ENCODE results near the gene LRRN4CL.
A peak's percentile ranks its signal among the peaks of the same experiment; 100 is the strongest.
"Not testable (repeated sequence)": the region's sequence is repeated elsewhere in the genome, so short reads cannot be mapped to it uniquely, and the experiment has no call there.

LRRN4CL gene

DNA sequence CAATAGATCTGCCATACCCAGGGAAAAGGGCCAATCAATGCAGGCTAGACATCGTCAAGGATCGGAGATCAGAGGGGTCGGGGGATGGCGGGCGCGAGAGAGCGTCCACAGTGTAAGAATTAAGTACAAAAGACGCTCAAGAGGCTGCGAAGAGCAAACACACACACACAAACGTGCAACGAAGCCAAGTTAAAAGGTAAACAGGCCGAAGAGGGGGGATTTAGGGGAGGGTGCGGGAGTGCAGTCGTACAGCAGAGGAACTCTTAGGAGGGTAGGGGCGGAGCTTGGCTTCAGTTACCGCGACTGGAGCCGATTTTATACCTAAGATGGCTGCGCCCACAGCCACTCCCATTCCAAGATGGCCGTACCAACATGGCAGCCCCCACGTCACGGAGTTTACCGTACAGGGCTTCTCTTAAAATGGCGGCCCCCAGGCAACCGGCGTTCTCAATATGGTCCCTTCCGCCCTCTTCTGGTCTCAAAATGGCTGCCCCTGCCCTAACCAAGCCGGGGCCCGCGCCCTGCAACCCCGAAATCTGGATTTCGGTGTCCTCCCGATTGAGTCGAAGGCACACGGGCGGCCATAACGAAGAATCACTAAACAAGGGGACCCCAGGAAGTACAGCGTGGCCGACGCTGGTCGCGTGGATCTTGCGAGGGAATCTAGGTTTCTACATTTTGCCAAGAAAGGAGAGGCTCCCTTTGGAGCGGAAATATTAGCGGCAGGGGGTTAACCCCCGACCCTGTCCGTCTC, 20.1 kb upstream of the LRRN4CL start:
- peak; percentile 89 for DNase-seq

DNA sequence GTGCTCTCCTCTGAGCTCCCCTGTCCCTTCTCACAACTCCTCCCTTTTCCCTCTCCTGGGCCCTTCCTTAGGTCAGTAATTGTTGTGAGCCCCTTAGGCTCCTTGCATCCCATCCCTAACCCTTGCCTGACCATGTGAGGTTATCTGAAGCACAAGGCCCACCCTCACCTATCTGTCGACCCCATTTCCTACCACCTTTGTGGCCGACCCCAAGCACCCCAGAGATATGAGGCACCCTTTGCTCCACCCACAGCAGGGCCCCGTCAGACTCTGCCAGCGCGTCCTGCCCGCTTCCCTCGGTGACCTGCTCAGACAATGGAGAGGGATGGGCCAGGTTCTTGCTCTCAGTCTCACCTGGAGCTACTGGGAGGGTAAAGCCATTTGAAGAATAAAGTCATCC, 19.5 kb upstream of the LRRN4CL start:
- DNase-seq, result no peak

DNA sequence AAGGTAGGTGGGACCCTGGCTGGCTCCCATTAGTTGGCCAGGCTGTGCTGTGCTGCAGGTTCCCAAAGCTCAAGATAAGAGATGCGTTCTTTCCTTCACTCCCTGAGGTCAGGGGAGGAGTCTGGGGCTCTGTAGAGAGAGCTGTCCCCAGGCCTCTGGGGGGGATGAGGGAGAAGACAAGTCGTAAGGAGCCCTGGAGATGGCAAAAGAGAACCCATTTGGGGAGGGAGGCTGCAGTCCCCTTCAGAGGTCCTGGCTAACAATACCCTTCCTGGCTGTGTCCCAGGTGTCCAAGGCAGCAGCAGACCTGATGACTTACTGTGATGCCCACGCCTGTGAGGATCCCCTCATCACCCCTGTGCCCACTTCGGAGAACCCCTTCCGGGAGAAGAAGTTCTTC, 19.1 kb upstream of the LRRN4CL start:
- no peak for DNase-seq

DNA sequence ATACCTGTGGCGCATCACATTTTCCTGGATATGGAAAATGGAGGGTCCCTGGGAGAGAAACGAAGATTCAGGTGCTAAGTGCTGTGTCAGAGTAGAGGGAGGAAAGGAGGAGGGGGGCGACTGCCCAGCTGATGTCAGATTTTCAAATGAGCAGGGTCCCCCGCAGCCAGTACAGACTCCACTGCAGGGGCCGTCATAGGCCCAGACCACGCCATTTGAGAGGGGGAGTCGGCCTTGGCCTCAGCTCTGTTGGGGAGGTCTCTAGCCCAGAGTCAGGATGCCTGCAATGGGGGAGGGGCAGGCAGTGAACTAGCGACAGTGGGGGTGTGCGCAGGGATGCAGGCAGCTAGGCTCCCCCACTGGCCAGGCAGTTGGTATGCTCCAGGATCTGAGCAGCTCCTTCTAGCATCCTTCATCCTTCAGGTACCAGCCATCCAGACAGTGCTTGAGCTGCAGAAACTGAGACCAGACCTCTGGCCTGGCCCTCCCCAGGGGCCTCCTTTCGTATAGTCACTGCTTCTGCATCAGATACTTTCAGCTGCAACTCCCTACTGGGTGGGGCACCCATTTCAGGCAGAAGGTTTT, 18.0 kb upstream of the LRRN4CL start, which contains the start of the genes BSCL2 and GNG3:
BSCL2 (minus strand) TSS at position 148 of the 585 bp plus-strand sequence. CDS start 229 bp downstream, outside the sequence.
GNG3 (plus strand) TSS at position 400 of the 585 bp plus-strand sequence. CDS start 620 bp downstream, outside the sequence.
- DNase-seq, result peak; percentile 68

DNA sequence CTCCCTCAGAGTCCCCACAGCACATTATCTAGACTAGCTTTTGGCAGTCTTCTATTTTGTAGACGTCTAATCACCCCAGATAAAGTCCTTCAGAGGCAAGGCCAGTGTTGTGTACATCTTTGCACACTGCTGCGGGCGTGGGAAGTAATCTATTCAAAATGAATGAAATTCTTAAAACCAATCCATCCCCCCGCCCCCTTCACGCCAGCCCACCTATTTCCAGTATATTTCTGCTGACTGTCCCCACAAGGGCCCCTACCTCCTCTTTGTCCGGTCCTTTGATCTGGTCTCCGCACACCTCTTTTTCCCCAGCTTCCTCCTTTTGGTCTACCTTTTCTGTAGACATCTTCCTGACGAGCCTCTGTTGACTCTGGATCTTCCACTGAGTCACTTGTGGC, 17.5 kb upstream of the LRRN4CL start:
- DNase-seq, result no peak

DNA sequence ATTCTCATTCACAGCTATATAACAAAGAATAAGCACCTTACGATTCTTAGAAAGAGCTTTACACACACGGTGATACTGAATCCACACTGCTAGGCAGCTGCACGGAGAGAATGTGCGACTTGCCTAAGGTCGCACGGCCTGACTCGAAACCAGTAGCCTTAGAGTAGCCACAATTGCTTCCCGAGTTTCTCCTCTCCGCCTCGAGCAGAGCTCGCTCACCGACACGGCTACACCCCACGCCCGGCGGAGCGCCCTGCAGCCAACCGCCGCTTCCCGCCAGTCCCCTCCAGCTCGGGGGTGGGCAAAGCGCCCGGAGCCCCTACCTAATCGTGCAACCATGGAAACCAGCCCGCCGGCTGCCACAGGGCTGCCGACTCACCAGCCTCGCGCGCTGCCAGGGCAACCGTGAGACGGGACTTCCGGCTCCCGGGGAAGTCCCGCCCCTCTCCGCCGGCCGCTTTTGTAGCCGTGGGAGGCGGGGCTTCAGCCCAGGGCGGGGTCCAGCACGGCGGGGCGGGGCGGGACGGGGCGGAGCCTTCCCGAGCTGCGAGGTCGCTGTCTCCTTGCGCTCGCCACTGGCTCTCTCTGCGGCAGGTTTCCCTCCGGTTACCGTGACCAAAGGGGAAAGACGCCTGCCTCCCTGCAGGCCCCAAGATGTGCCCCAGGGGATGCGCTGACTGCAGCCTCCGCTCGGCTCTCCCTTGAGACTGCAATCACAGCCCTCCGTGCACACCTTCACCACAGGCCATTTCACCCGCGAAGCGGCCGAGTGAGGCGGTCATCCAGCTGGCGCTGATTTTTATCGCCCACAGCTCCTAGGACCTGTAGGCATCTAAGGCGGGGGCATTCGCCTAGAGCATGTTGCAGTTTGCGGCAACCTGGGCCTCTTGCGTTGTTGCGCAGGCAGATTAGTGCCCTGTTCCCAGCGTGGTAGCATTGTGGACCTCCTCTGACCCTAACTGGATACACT, 16.8 kb upstream of the LRRN4CL start:
- DNase-seq, result peak; percentile 89

DNA sequence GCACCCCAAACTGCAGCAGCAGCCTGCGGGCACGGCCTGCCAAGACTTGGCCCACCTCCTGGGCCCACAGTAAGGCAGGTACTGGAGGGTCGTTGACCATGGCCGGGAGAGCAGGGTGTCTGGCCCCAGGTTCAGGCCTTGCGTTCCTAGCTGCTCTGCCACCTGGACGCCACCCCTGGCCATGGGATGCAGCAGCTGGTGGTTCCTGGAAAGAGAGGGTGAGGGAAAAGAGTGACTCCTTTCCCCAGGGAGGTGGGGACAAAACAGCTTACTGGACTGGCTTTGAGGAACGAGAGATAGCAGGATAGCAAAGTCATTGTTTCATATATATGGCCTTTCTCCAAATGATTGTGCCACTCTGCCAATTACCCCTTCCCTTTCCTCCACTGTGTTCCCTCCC, 16.1 kb upstream of the LRRN4CL start:
- peak; percentile 12 for DNase-seq

DNA sequence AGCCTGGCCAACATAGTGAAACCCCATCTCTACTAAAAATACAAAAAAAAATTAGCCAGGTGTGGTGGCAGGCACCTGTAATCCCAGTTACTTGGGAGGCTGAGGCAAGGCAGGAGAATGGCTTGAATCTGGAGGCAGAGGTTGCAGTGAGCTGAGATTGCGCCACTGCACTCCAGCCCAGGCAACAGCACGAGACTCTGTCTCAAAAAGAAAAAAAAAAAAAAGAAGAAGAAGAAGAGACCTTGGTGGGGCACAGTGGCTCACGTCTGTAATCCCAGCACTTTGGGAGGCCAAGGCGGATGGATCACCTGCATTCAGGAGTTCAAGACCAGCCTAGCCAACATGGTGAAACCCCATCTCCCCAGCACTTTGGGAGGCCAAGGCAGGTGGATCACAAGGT, 14.6 kb upstream of the LRRN4CL start:
- DNase-seq, result not testable (repeated sequence)

DNA sequence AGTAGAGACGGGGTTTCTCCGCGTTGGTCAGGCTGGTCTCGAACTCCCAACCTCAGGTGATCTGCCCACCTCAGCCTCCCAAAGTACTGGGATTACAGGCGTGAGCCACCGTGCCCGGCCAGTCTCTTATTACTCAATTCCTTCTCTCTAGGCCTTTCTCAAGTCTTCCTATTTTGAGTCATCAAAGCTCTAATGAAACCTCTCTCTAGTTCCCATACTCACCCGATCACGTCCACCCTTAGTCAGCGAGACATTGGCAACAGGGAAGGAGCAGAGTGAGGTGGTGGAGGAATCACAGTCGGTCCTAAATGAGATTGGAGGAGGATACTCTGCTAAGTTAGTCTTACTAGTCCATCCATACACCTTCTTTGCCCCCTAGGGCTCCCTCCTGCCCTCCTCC, 12.9 kb upstream of the LRRN4CL start:
- no peak for DNase-seq

DNA sequence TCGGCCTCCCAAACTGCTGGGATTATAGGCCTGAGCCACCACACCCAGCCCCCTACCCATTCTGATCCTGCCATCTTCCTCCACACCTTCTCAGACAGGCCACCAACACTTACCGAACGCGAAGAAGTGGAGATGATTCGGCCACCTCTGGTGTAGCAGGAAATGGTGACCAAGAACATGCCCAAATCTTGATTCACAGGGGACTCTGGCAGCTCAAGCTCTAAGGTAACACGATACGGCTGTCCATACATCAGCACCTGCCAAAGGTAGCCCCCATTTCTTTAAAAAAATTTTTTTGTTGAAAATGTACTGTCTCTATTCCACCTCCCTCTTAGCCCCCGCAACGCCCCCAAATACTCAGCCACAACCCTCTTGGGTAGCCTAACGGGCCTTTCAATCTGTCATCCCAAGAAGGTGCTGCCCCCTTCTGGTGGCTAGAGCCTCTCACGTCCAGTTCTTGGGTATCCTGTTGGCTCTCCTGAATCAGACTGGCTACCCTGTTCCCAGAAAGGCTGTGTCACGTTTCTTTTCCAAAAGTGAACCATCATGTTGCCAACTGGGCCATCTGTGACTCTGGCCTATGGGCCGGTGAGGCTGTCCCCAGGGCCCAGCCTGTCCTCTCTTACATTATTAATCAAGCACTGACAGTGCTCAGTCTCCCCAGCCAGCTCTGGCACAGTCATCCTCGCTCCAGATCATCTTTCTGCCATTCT, 5.3 kb upstream of the LRRN4CL start:
- peak; percentile 51 for DNase-seq

DNA sequence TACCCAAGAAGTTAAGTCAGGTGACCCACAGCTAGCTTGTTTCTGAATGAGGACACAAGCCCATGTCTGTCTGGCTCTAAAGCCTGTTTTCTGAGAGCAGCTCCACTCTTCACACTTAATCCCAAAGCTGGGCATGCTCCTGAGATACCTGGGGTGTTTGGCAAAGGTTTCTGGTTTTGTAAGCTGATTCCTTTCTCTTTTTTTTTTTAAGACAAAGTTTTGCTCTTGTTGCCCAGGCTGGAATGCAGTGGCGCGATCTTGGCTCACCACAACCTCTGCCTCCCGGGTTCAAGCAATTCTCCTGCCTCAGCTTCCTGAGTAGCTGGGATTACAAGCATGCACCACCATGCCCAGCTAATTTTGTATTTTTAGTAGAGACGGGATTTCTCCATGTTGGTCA, 4.3 kb upstream of the LRRN4CL start:
- not testable (repeated sequence) for DNase-seq

DNA sequence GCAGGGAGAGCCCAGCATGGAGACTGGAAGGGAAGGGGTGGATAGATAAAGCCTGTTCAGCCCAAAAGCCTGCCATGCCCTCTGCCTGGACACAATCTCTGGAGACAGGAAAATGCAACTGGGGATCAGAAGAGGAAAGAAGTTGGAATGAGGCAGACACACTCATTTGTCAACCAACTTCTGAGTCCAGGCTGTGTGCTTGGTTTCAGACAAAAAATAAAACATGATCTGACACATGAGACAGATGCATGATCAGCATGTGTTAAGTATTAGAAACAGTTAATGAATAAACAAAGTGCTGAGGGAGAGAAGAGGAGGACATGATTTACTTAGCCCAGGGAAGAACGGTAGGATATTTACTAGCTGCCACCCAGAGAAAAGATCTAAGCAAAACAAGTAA, 839 bp downstream of the LRRN4CL start:
- no peak for DNase-seq

DNA sequence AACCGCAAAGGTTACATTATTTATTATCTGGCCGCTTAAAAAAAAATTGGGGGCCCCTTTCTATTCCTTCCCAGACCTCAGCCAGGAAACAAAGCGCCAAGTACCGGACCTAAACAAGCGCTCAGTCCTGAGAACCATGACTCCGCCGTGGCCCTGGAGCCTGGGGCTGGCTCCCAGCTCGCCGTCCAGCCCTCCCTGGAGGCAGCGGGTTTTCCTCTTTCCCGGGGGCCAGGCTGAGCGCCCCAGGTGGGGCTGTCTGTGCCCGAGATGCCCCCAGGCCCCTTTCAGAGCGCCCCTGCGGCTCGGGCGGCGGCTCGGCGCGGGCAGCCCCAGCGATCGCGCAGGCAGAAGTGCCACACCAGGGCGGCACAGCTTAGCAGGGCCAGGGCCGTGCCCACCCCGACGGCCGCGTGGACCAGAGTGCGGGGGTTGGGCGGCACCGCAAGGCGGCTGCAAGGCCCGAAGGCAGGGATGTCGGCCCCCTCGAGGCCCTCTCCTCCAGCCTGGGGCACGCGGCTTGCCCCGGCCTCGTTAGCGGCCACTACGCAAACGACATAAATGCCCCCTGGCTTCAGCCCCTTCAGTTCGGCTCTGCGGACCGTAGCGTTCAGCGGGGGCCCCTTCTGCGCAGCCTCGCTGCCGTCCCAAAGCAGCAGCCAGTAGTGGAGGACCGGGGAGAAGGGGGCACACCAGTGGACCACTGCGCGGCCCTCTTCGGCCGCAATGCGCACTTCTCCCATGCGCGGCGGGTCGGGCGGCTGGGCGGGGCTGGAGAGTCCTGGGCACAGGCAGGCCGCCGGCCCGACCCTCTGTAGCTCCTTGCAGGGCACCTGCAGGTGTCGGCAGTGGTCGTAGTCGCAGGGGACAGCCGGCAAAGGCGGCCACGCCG, 1.6 kb downstream of the LRRN4CL start:
- peak; percentile 80 for DNase-seq

DNA sequence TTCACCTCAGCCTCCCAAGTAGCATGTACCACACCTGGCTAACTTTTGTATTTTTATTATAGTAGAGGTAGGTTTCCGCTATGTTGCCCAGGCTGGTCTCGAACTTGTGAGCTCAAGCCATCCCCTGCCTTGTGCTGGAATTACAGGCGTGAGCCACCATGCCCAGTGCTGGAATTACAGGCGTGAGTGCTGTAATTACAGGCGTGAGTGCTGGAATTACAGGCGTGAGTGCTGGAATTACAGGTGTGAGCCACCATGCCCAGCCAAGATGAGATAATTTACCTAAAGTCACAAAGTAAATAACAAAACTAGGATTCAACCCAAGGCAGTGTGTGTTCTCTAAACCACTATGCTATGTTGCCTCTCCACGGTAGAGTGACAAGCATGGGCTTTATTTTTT, 6.8 kb downstream of the LRRN4CL start:
- no peak for DNase-seq

DNA sequence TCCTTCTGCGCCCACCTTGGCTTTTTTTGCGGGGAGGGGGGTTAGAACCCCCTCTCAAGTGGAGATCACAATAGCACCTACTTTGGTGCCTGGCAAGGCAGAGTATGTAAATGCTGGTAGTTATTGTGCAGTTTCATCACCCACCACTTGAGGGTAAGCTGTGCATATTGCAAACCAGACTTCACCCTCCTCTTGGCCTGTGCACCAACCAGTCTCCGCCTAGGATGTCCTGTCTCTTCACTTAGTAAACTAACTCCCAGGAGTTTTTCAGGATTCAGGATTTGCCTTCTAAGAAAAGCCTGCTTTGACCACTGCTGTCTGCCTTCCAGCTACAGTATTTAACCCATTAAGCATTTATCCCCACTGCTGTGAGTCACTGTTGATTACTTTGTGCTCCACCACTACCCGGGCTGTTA, 8.5 kb downstream of the LRRN4CL start:
- DNase-seq, result peak; percentile 11

DNA sequence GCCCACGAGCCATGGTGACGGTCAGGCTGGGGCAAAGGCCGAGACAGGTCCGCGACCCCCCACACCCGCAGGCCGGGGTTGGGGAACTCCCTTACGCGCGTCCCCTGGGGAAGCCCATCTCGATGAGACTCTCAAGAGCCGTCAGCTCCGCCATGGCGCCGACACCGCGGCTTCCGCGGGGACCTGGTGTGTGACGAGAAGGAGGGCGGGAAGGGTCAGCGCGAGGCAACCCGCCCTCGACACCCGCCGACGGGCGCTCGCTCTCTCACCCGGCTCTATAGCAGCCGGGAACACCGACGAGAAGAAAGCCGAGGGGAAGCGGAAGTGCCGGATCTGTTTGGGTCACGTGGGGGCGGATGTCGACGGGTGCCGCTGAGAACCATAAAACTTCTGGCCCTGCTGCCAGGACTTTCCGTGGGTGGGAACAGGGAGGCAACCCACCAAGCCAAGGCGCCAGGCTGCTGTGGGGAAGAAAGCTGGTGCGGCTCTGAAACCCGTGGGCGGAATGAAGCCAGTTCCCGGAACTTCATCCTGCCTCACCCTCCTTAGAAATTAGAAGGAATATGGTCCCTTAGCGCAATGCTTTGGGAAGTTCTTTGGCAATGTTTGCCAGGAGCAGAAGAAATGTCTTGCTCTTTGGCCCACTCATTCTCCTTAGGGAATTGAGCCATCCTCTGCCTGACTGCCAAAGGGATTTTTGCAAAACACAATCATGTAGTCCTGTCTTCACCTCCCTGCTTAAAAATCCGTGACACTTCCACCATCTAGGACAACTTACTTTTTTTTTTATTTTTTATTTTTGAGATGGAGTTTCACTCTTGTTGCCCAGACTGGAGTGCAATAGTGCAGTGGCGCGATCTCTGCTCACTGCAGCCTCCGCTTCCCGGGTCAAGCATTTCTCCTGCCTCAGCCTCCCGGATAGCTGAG, 10.3 kb downstream of the LRRN4CL start, which contains the start of gene UBXN1:
UBXN1 (minus strand) TSS at position 304 of the 927 bp plus-strand sequence; CDS start at position 154, 150 bp downstream.
- peak; percentile 88 for DNase-seq

DNA sequence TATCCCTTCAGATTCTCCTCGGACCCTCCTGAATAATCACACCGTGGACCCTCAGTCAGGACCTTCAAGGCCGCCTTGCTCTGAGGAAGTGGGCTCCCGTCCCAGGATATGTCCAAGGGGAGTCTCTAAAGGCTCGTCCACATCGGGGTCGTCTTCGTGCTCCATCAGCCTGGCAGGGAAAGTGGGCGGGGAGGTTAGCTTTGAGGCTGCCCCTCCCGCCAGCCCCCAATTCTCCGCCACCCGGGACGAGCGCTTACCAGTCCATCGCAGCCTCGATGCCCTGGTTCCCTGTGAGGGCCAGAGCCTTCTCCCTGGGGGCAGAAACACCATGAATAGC, 10.9 kb downstream of the LRRN4CL start:
- DNase-seq, result no peak

DNA sequence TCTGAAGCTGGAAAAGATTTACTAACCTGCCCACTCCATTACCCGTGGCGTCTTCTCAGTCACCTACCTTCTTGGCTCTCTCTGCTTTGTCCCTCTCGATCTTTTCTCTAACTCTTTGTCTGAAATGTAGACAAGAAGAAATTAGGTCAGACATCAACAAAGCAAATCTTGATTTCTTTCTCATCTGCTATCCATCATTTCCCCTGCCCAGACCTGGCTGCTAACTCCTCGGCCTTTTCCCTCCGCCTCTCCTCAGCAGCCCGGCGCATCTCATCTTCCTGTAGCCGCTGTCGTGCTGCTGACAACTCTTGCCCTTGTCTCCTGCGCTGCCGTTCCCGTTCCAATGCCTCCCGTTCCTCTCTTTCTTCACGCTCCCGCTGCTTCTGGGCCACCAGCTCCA, 11.6 kb downstream of the LRRN4CL start:
- no peak for DNase-seq

DNA sequence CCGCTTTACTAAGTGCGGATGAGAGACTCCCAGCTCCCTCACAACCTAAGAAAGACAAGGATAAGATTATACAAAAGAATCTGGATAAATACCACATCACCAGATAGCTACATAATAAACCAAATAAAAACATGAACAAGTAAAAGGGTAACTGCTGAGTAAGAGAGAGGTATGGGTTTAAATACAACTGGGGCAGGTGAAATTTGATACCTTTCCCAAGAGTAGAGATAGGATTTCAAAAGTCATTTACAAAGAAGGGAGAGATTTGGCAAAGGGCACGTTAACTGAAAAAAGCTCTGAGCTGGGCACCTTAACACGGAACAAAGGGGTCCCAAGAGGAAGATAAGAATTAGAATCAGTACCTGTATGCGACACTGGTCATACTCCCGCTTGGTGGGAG, 12.2 kb downstream of the LRRN4CL start:
- DNase-seq, result no peak

DNA sequence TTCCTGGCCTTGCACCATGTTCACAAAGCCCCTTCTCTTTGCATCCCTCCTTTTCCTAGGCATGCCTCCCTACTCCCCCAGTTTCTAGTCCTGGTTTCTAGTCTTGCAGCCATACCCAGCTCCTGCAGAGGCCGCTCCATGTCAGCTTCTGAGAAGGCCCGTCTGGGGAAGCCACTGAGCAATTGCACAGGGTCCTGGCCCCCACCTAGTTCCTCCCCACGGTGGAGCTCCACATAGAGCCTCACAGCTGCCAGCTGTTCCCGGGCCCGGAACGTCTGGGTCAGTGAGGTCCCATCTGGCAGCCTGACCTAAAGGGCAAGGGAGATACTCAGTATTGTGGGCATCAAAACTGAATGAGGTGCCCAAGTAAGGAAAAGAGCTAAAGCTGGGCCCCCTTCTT, 12.6 kb downstream of the LRRN4CL start:
- DNase-seq, result no peak

All from right kidney (tissue), 1 donor.